ENCODE data around the gene ASB10.

GRCh38 chr7:151228024-151228866, 41.2 kb upstream of the ASB10 start:
- no peak for TF ChIP-seq CTCF (conservative IDR thresholded peaks at IDR 0.05; ENCODE audit: low read depth, low read length)
- no peak for TF ChIP-seq FOS (IDR thresholded peaks at IDR 0.05; ENCODE audit: low read depth, low read length)
- no peak for TF ChIP-seq USF2 (IDR thresholded peaks at IDR 0.05; ENCODE audit: low read depth, low read length)

Measured in IMR-90 (cell line).